GM21723 (cell line): ENCODE measurements around the gene HSPD1.

Experiments used
- ATAC-seq: cut with Tn5 transposase; IDR thresholded peaks from one replicate; pipeline ENCODE4 v1.9.1; 2021; ENCODE audit warnings: mild to moderate bottlenecking, moderate library complexity; ENCODE audit not compliant: unreplicated experiment

The HSPD1 gene

DNA sequence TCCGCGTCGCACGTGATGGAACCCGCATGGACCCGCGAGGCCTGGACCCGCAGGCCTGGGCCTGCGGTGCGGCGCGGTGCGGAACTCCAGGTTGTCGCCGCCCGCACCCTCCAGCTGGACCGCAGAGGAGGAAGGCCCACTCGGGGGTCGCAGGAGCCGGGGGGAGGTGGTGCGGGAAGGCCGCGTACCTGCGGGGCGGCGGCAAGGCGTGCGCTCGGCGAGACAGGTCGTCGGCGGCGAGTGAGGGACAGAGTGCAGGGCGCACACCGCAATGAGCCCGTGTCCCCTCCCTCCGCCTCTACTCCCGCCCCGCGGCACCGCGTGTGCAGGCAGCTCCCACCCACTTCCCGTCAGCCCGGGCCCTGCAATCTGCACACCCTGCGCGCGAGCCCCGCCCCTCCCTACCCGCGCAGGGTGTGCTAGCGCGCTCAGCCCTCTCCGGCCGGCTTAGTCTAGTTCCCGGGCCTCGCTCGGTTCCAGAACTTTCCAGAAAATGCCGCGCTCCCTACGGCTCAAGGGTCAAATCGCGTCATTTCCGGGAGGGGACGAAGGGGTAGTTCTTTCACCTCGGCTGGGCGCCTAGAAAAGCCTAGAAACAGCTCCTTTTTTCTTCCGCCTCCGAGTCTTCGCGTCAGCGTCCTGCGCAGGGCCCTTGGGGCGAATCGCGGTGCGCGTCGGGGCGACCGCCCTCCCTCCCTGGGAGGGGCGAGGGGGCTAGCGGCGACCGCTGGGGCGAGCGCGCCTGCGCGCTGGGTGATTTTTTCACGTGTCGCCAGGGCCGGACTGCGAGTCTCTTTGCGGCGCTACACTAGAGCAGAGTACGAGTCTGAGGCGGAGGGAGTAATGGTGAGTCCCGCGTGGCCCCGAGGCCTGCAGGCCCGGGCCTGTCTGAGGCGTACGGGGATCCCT is at the start of gene HSPD1, which contains the start of gene HSPE1:
TSS of gene HSPD1 (minus strand) at position 247 of the 909 bp plus-strand sequence. CDS start 992 bp downstream, outside the sequence.
TSS of gene HSPE1 (plus strand) at position 786 of the 909 bp plus-strand sequence. CDS start at position 844, 58 bp downstream.
- peak; percentile 81 for ATAC-seq

DNA sequence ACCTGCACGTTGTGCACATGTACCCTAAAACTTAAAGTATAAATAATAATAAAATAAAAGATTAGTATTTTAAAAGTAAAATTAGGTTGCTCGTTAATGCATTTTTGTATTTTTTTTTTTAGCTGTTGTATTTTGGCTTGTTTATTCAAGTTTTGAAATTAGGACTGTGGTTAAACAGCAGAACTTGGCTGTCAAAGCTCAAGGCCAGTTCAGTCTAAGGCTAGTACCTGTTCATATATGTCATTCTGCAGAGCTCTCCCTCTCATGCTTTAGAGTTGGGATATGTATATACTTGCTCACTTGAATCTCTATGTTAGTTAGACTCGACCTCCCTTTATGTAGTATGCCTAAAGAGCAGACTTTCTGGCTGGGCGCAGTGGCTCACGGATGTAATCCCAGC is 48.9 kb upstream of the HSPD1 start:
- no peak for ATAC-seq

GRCh38 chr2:197547163-197547900 is 47.7 kb upstream of the HSPD1 start:
- ATAC-seq, result no peak

DNA sequence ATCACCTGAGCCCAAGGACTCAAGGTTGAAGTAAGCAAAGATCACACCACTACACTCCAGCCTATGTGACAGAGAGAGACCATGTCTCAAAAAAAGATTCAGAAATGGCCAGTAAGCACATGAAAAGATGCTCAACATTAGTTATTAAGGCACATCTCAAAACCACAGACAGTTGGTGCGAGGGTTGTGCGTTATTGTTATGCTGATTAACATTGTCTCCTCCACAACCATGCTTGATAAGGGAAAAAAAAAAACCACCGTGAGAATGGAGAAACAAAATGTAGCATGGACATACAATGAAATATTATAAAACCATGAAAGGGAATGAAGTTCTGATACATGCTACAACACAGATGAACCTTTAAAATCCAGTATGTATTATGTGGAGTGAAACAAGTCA is 43.6 kb upstream of the HSPD1 start:
- ATAC-seq, result no peak

GRCh38 chr2:197539734-197540133 is 40.1 kb upstream of the HSPD1 start:
- ATAC-seq, result no peak

DNA sequence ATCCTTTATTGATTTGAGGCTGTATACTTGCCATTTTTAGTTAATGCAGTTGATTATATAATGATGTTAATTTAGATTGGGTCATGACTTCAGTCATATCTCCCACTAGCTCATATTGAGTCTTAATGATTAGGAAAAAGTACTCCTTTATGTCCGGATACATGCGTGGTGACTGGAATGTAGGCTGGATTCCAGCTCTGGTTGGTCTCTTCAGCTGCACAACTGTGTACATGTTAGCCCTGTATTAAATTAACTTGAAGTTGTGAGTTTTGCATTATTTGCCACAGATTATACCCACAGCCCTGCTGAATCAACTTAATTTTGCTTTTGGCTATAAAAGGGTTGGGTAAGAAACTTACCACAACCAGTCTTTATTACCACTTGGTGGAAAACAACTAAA is 38.8 kb upstream of the HSPD1 start:
- ATAC-seq, result no peak

- no peak for ATAC-seq
These were observed 17.5 kb upstream of the HSPD1 start for GRCh38 chr2:197517150-197517549.

- peak; percentile 22 for ATAC-seq
These were observed 16.7 kb upstream of the HSPD1 start for GRCh38 chr2:197516393-197516761.

GRCh38 chr2:197515739-197516392 is 16.2 kb upstream of the HSPD1 start, which contains the start of gene MOB4:
TSS of gene MOB4 (plus strand) at chr2:197516066. CDS start at chr2:197516087, 21 bp downstream.
- ATAC-seq, result peak; percentile 94

DNA sequence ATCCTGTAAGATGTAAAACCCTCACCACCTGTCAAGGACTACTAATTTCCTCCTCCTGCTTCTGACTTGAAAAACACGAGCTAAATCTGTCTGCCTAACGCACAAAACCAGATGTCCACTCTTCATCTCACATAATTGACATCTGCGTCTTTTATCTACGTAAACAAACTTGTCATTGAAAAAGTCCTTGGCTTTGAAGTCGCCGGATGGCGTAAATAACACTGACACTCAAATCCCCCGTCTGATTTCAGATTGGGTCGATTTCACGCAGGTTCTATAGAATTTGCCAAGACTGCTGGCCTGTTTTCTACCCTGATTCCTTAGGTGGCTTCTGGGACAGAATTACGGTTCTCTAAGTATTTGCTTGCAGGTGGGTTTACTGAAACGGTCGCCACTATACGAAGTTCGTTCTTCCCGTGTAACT is 15.7 kb upstream of the HSPD1 start:
- peak; percentile 2 for ATAC-seq

DNA sequence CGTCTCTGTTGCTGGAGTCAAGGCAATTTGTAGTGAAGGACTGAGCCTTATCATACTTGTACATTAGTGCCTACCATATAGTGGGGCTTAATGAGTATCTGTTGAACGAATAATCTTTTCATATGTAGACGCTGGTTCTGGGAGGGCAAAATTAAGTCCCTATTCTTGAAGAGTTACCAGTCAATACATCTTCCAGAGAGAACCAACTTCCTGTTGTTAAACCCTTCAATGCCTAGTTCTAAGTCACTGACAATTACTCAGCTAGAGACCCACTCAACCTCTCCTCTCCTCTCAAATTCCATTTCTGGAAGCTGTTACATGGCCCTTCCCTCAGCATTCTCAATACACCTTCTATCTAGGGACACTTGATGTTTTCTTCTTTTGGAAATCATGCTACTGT is 15.1 kb upstream of the HSPD1 start:
- no peak for ATAC-seq

- ATAC-seq, result no peak
These were observed 14.3 kb upstream of the HSPD1 start for GRCh38 chr2:197513915-197514314.

GRCh38 chr2:197506658-197507057 is 7.0 kb upstream of the HSPD1 start:
- no peak for ATAC-seq

DNA sequence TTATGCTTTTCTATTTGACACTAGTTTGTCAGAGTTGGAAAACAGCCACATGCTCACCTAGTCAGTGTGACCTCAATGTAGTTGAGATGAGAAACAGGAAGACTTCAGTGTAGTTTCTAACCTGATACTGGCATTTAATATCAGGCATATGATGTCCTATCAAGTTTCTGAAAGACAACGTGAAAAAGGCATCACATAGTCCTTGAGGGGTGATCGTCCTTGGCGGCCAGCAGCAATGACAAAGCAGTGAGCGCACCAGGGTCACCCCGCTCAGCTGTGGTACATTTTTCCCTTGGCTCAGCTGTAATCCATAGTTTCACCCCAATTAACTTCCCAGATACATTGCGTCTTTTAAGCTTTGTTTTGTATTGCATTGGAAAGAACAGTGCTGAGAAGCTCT is 4.9 kb upstream of the HSPD1 start:
- ATAC-seq, result no peak

DNA sequence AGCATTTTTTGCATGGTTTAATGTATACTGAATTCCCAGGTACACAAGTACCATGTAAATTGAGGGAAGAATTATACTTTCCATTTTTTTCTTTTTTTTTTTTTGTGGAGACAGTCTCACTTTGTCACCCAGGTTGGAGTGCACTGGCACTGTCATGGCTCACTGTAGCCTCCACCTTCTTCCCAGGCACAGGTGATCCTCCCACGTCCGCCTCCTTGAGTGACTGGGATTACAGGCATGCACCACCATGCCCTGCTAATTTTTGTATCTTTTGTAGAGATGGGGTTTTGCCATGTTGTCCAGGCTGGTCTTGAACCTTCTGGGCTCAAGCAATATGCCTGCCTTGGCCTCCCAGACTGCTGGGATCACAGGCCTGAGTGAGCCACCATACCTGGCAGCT is 4.4 kb upstream of the HSPD1 start:
- ATAC-seq, result no peak

DNA sequence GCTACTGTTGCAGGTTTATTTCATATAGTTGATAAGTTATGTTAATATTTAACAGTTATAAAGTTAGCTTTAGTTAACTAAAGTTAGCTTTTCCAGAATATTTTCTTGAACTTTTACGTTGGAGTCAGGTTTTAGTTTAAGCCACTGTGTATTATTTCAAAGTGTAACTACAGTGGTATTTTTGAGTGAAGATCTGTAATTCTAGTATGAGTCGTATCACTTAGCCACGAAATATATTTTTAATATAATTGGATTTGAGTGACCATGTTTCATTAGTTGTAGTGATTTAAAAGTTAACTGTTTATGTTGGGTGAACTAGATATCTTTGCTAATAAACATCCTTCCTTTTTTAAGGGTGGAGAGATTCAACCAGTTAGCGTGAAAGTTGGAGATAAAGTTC is 3.0 kb upstream of the HSPD1 start:
- no peak for ATAC-seq

DNA sequence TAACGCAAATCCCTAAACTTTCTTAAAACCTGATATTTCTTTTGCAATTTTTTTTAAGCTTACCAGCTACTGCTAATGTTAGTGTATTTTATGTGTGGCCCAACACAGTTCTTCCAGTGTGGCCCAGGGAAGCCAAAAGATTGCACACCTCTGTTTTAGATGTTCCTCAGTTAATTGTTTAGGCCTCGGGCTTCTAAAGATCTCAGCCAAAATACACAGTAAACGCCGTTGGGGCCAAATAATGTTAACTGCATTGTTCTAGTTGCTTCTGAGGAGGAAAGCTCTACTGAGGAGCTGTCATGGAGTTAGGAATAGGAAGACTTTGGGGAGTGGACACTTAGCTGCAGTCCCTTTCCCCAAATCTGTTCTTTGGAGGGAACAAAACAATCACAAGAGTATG is 2.6 kb upstream of the HSPD1 start:
- ATAC-seq, result no peak

DNA sequence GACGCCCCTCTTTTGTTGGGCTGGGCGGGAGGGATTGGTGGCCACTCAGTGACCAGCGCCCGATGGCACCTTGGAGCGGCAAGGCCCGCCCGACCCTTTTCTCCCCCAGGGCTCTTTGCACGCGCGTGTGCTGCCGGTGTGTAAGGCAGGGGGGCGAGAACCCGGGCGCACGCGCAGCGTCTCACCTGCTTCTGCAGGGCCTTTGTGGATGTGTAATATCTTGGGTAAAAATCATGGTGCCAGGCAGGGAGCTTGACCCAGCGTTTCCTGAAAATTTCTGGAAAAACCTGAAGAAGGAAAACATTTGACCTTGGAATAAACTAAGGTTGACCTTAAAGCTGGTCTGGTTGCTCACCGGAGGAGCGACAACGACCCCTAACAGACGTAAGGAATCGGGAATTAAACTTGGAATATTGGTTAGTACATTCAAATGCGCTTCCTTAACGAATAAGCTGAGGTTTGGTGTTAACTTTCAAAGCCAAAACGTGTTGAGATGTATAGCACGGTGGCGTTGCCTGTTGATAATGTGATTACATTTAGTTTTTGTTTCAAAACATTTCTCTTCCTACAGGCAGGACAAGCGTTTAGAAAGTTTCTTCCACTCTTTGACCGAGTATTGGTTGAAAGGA is 977 bp upstream of the HSPD1 start:
- ATAC-seq, result peak; percentile 5

DNA sequence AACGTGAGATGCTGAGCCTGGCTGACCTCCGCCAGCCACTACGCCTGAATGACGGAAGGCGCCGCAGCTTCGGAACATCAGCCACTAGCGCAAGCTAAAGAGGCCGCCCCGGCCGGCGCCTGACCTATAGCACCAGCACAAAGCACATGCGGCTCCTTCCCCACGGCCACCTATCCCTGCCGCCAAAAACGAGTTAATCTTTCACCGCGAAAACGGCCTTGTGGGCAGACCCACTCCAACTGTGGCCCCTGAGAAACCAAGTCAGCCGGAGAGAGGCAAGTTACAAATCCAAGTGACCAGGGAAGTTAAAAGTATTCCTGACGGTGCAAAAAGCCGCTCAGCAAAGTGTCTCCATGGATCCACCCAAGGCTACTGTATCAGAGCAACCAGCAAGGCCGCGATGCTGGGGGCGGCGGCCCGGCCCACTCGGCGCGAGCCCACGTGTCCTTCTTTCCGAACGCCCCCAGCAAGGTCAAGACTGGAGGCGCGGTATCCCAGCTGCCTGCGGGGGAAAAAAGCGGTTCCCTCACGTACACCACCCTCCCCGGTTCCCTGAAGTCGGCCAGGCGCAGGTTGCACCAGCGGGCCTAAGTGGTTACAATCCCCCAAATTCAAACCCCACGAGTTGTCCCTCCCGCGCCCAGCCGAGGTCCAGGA is 575 bp downstream of the HSPD1 start:
- peak; percentile 21 for ATAC-seq

GRCh38 chr2:197498235-197498936 is 1.3 kb downstream of the HSPD1 start:
- no peak for ATAC-seq
